GM12878 (cell line): ENCODE data around the gene MOK. TPM values are rescaled to one million over a fixed set of nuclear protein-coding genes. Genes with fewer than 3 reads are reported as not detected.

ENCODE experiments used
- ATAC-seq: fragments of 200-7000 bp; cut with Tn5 transposase; 3 replicates; pipeline ENCODE4 v1.9.1; 2020; ENCODE audit warnings: mild to moderate bottlenecking, moderate library complexity
- BruUV-seq: library from RNA; stranded (reverse); fragments of 400-500 nt; replicated peaks from 2 replicates; lab custom pipeline; 2021; lab: Mats Ljungman, UMichigan
- CTCF ChIA-PET: fragments of 300-600 bp; sonication (Branson Sonifier 250); formaldehyde crosslinking; extraction: SDS; loops from one replicate; lab custom pipeline; 2021; ENCODE audit warnings: inconsistent platforms; lab: Yijun Ruan, JAX
- POLR2A ChIA-PET: fragments of 350-600 bp; formaldehyde crosslinking; extraction: SDS; loops from one replicate; lab custom pipeline; 2021; ENCODE audit warnings: inconsistent platforms; lab: Charles Lee
- RAD21 ChIA-PET: fragments of 300-600 bp; sonication (Branson Sonifier 250); formaldehyde crosslinking; loops from one replicate; lab custom pipeline; 2023; ENCODE audit warnings: antibody characterized with exemption; ENCODE audit not compliant: unreplicated experiment; lab: Charles Lee
- SMC1A ChIA-PET: fragments of 300-600 bp; sonication (Branson Sonifier 250); formaldehyde crosslinking; loops from one replicate; lab custom pipeline; 2023; ENCODE audit not compliant: unreplicated experiment, uncharacterized antibody; lab: Charles Lee
- DNase-seq: peaks from one replicate; pipeline ENCODE4 v3.0.0-alpha.2; 2011; ENCODE audit warnings: low read depth, low spot score
- FAIRE-seq: peaks from 3 replicates; lab custom pipeline; 2011; peaks lifted over from hg19 to GRCh38; lab: Jason Lieb, UNC
- H2AFZ ChIP-seq: 2 replicates; pipeline ENCODE4 v1.6.0; 2011; ENCODE audit warnings: low read depth, low read length, control low read depth; ENCODE audit not compliant: control insufficient read depth
- H3K27ac ChIP-seq: 2 replicates; pipeline ENCODE4 v1.5.1; 2011; ENCODE audit warnings: control low read depth; ENCODE audit not compliant: control insufficient read depth, insufficient read depth
- H3K27me3 ChIP-seq, 2 experiments: replicated peaks in 1 of 2; 2 replicates each; pipeline versions ENCODE4 v1.6.0 to v1.6.1; 2011; ENCODE audit warnings: low read length in 1 of 2; ENCODE audit not compliant: control insufficient read depth in 2 of 2, insufficient read depth in 2 of 2
- H3K36me3 ChIP-seq, 2 experiments: 2 replicates each; pipeline ENCODE4 v1.5.1; 2011; ENCODE audit warnings: low read length in 1 of 2; ENCODE audit not compliant: control insufficient read depth in 2 of 2, insufficient read depth in 2 of 2
- H3K4me1 ChIP-seq: 2 replicates; pipeline ENCODE4 v1.6.1; 2011; ENCODE audit warnings: mild to moderate bottlenecking, low read length, moderate library complexity, mixed read lengths; ENCODE audit not compliant: control insufficient read depth, insufficient read depth
- H3K4me2 ChIP-seq: 2 replicates; pipeline ENCODE4 v1.6.0; 2011; ENCODE audit warnings: control low read depth; ENCODE audit not compliant: control insufficient read depth, insufficient read depth
- H3K4me3 ChIP-seq: fragments of 200-600 bp; sonication (generic); 2 replicates; pipeline ENCODE4 v1.5.1; 2016
- H3K79me2 ChIP-seq: 2 replicates; pipeline ENCODE4 v1.6.0; 2011; ENCODE audit warnings: low read length; ENCODE audit not compliant: control insufficient read depth, insufficient read depth
- H3K9ac ChIP-seq: 2 replicates; pipeline ENCODE4 v1.8.0; 2011; ENCODE audit warnings: low read length, control low read depth, mixed read lengths; ENCODE audit not compliant: control insufficient read depth, insufficient read depth
- H3K9me3 ChIP-seq: replicated peaks from 3 replicates; pipeline ENCODE4 v1.5.1; 2011; ENCODE audit warnings: mild to moderate bottlenecking, low read length; ENCODE audit not compliant: control insufficient read depth, insufficient read depth
- H4K20me1 ChIP-seq: 2 replicates; pipeline ENCODE4 v1.6.0; 2011; ENCODE audit not compliant: control insufficient read depth, insufficient read depth
- BACH1 ChIP-seq: fragments of 450-650 bp; IDR thresholded peaks from 2 replicates; pipeline ENCODE4 v1.6.1; 2017; ENCODE audit warnings: mild to moderate bottlenecking, borderline replicate concordance
- NKRF ChIP-seq: fragments of 450-650 bp; conservative IDR thresholded peaks from 2 replicates; pipeline ENCODE4 v1.6.1; 2017; ENCODE audit warnings: mild to moderate bottlenecking, moderate library complexity
- NR2C1 ChIP-seq: fragments of 450-650 bp; IDR thresholded peaks from 2 replicates; pipeline ENCODE4 v1.6.1; 2017; ENCODE audit warnings: antibody characterized with exemption, mild to moderate bottlenecking, moderate library complexity
- REST ChIP-seq: IDR thresholded peaks from 2 replicates; pipeline ENCODE4 v1.6.1; 2012; ENCODE audit warnings: mild to moderate bottlenecking, low read depth, low read length
- SMC3 ChIP-seq: IDR thresholded peaks from 2 replicates; pipeline ENCODE4 v1.6.1; 2011; ENCODE audit warnings: low read length, improper control_type of control experiment, borderline replicate concordance
- ZNF217 ChIP-seq: fragments of 450-650 bp; IDR thresholded peaks from 2 replicates; pipeline ENCODE4 v1.6.1; 2017; ENCODE audit warnings: antibody characterized with exemption, mild to moderate bottlenecking
- ZNF274 ChIP-seq: IDR thresholded peaks from one replicate; pipeline ENCODE4 v1.8.0; 2011; ENCODE audit not compliant: insufficient read length, insufficient read depth
- WGBS: methylation state at CpG from one replicate; pipeline ENCODE4 v1.1.6; 2016; ENCODE audit warnings: low lambda C conversion rate; ENCODE audit not compliant: insufficient replicate concordance, insufficient coverage; ENCODE audit errors: missing lambda C conversion rate; 5-methylcytosine and 5-hydroxymethylcytosine counted together
- in situ Hi-C: fragments of 300-500 bp; cut with MboI; formaldehyde crosslinking; loops from 9 replicates; pipeline ENCODE4 v1.14.3; 2018; ENCODE audit warnings: mixed read lengths
- intact Hi-C: fragments of 100-400 bp; cut with micrococcal nuclease; formaldehyde crosslinking; loops from one replicate; pipeline ENCODE4 v1.14.2; 2022; ENCODE audit not compliant: unreplicated experiment
- polyA plus RNA-seq, 11 experiments: library from polyadenylated mRNA; depleted of rRNA in 4 of 11; unstranded in 6 of 11; stranded (reverse) in 5 of 11; fragments of >200 nt; fragmentation: Nextera tagmentation in 4 of 11; fragmentation: Illumina TruSeq in 1 of 11; extraction: Ambion mirVana in 4 of 11; extraction: Trizol in 1 of 11; gene quantifications; 1 replicate in 1 of 11; 2 replicates in 10 of 11; pipeline versions ENCODE4 v1.2.1 to v1.2.3, GENCODE V29; 2011 to 2016; ENCODE audit warnings: inconsistent platforms in 2 of 11, missing spikeins in 2 of 11, low read depth in 1 of 11
- total RNA-seq, 4 experiments: library from RNA; depleted of rRNA in 3 of 4; stranded (reverse); fragments of >200 nt in 3 of 4; fragmentation: Illumina TruSeq in 1 of 4; extraction: Trizol in 1 of 4; gene quantifications; 2 replicates each; pipeline versions ENCODE4 v1.2.1 to v1.2.3, GENCODE V29; 2013 to 2021
- TF ChIP-seq, protein P1 (sequence below): fragments of 450-650 bp; IDR thresholded peaks from 2 replicates; pipeline ENCODE4 v1.6.1; 2016; ENCODE audit warnings: mild to moderate bottlenecking
- TF ChIP-seq, protein P2 (sequence below): fragments of 450-650 bp; formaldehyde crosslinking; IDR thresholded peaks from 2 replicates; pipeline ENCODE4 v1.4.0; 2020; ENCODE audit warnings: mild to moderate bottlenecking, moderate library complexity

The MOK gene
- total and polyA plus RNA-seq, 10 of the 15 experiments (the other 5 are each of a cell fraction or from before 2014, with no cell fraction given) = 0.10 to 3.0 (median 1.4) TPM

- Histone ChIP-seq H3K79me2 (peaks cover 31% of the 10 kb centered on the region), H3K27ac (no peak overlapping the region), H3K4me3 (no peak overlapping the region), H3K4me1 (peaks cover 4% of the 10 kb centered on the region), H3K9me3 (no peaks in the 10 kb centered on the region; the same call in 2 of the 3 replicates), H3K36me3 (peaks cover 0 to 2% of the 10 kb centered on the region in 2 experiments; a peak in 2 of 4 replicates), H3K9ac (no peak overlapping the region), H3K27me3 (no peaks in the 10 kb centered on the region), H2AFZ (no peak overlapping the region), H4K20me1 (no peaks in the 10 kb centered on the region), H3K4me2 (no peak overlapping the region)
- in situ Hi-C loops (no loop called here), intact Hi-C loops (no loop called here)
- ATAC-seq (no peak), DNase-seq (no peak), FAIRE-seq (no peak)
- POLR2A ChIA-PET = interaction anchor here (0.6 kb wide), 1 partner anchor 25 kb away, joined by 3 read pairs; no protein-coding TSS in a partner anchor
- CTCF ChIA-PET = interaction anchor here (1.0 to 1.3 kb wide), 2 partner anchors 11 to 33 kb away, joined by 3 to 5 read pairs; no protein-coding TSS in a partner anchor
- no TSS peak for BruUV-seq
- 58% methylated on average over 1 of the region's 1 CpG for WGBS
- SMC1A ChIA-PET = no interaction called here
- RAD21 ChIA-PET = interaction anchor here (1.3 kb wide), 1 partner anchor 126 kb away, joined by 3 read pairs; no protein-coding TSS in a partner anchor
- TF ChIP-seq REST (no peak), ZNF217 (no peak), BACH1 (no peak), NKRF (no peak), ZNF274 (no peak), SMC3 (no peak), NR2C1 (no peak)
- TF ChIP-seq, protein P1, sequence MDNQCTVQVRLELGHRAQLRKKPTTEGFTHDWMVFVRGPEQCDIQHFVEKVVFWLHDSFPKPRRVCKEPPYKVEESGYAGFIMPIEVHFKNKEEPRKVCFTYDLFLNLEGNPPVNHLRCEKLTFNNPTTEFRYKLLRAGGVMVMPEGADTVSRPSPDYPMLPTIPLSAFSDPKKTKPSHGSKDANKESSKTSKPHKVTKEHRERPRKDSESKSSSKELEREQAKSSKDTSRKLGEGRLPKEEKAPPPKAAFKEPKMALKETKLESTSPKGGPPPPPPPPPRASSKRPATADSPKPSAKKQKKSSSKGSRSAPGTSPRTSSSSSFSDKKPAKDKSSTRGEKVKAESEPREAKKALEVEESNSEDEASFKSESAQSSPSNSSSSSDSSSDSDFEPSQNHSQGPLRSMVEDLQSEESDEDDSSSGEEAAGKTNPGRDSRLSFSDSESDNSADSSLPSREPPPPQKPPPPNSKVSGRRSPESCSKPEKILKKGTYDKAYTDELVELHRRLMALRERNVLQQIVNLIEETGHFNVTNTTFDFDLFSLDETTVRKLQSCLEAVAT = no peak
- TF ChIP-seq, protein P2, sequence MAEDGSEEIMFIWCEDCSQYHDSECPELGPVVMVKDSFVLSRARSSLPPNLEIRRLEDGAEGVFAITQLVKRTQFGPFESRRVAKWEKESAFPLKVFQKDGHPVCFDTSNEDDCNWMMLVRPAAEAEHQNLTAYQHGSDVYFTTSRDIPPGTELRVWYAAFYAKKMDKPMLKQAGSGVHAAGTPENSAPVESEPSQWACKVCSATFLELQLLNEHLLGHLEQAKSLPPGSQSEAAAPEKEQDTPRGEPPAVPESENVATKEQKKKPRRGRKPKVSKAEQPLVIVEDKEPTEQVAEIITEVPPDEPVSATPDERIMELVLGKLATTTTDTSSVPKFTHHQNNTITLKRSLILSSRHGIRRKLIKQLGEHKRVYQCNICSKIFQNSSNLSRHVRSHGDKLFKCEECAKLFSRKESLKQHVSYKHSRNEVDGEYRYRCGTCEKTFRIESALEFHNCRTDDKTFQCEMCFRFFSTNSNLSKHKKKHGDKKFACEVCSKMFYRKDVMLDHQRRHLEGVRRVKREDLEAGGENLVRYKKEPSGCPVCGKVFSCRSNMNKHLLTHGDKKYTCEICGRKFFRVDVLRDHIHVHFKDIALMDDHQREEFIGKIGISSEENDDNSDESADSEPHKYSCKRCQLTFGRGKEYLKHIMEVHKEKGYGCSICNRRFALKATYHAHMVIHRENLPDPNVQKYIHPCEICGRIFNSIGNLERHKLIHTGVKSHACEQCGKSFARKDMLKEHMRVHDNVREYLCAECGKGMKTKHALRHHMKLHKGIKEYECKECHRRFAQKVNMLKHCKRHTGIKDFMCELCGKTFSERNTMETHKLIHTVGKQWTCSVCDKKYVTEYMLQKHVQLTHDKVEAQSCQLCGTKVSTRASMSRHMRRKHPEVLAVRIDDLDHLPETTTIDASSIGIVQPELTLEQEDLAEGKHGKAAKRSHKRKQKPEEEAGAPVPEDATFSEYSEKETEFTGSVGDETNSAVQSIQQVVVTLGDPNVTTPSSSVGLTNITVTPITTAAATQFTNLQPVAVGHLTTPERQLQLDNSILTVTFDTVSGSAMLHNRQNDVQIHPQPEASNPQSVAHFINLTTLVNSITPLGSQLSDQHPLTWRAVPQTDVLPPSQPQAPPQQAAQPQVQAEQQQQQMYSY (CRISPR knock-in tag) = no peak
Observed at GRCh38 chr14:102188187-102188586, 116.8 kb downstream of the MOK start.
